Measurements from ENCODE around the gene RRP12. TPM values are rescaled to one million over a fixed set of nuclear protein-coding genes. Genes with fewer than 3 reads are reported as not detected.

RRP12 gene
- total RNA-seq, 6 experiments from 2014 or later: 6.7 to 23.2 (median 10.2) TPM

DNA sequence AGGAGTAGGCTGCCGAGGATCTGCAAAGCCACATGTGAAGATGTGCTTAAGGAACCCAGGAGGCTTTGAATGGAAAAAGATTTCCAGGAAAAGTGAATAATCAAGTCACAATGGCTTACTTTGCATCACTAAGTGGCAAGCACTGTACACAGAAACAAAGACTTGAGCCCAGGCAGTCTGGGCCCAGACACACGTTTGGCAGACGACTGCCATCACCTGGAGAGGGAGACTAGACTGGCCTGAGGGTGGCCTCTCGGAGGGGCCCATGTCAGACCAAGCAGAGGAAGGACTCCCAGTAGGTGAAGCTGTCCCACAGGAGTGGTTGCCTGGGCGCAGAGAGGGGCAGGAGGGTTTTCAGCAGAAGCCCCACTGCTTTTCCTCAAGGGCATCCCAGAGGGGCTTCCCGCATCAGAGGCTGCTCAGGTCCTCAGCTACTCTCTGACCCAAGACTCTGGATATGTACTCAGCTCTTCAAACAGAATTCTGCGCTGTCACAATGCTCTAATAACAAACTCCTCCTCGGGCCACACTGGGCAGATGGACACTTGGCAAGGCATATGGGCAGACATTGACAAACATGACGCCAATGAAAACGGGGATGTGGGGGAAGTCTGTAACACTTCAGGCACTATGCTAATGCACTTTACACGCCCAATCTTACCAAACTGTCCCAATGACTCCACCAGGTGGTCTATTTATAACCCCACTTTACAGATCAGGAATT is 38.7 kb downstream of the RRP12 start:
- peaks cover 0 to 4% (median 0%) of the 10 kb centered on the region in 4 donors for H3K36me3 ChIP-seq
- no peak for TF ChIP-seq POLR2A (IDR thresholded peaks at IDR 0.05)
- TF ChIP-seq, protein P1, sequence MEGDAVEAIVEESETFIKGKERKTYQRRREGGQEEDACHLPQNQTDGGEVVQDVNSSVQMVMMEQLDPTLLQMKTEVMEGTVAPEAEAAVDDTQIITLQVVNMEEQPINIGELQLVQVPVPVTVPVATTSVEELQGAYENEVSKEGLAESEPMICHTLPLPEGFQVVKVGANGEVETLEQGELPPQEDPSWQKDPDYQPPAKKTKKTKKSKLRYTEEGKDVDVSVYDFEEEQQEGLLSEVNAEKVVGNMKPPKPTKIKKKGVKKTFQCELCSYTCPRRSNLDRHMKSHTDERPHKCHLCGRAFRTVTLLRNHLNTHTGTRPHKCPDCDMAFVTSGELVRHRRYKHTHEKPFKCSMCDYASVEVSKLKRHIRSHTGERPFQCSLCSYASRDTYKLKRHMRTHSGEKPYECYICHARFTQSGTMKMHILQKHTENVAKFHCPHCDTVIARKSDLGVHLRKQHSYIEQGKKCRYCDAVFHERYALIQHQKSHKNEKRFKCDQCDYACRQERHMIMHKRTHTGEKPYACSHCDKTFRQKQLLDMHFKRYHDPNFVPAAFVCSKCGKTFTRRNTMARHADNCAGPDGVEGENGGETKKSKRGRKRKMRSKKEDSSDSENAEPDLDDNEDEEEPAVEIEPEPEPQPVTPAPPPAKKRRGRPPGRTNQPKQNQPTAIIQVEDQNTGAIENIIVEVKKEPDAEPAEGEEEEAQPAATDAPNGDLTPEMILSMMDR (IDR thresholded peaks at IDR 0.05): no peak
- WGBS (ENCODE audit: insufficient coverage, low coverage, low lambda C conversion rate, missing lambda C conversion rate): 57% methylated on average over 7 of the region's 11 CpGs
- intact Hi-C loops (cut with DNase I): no loop called here
- H3K4me3 ChIP-seq: no peak overlapping the region
- DNase-seq (no peak), ATAC-seq (peak in 2 of 4 donors; percentile 29 to 58)
- H3K4me1 ChIP-seq: peaks cover 0 to 3% (median 0%) of the 10 kb centered on the region in 4 donors
- H3K27ac ChIP-seq: no peak overlapping the region
- no peaks in the 10 kb centered on the region for H3K27me3 ChIP-seq
- no peaks in the 10 kb centered on the region for H3K9me3 ChIP-seq

DNA sequence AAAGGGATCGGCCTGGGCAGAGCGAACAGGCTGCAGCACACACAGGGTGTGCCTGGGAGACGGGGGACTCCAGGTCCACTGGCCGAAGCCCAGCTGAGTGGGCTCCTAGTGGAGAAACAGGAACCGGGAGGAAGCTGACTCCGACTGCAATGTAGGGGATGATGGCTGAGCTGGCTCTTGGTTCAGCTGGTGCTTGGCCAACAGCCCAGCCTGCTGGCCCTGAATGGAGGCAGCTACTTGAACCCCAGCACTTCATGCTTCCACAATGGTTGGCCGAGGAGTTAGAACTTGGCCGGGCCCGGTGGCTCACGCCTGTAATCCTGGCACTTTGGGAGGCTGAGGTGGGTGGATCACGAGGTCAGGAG is 39.6 kb downstream of the RRP12 start:
- H3K4me1 ChIP-seq: peaks cover 0 to 3% (median 0%) of the 10 kb centered on the region in 4 donors
- H3K4me3 ChIP-seq: no peak overlapping the region
- no peak for TF ChIP-seq POLR2A (IDR thresholded peaks at IDR 0.05)
- TF ChIP-seq, protein P1 (IDR thresholded peaks at IDR 0.05): no peak
- peak in 1 of 4 donors; percentile 4 for ATAC-seq
- no peaks in the 10 kb centered on the region for H3K9me3 ChIP-seq
- intact Hi-C loops (cut with DNase I): no loop called here
- H3K36me3 ChIP-seq: peaks cover 0 to 4% (median 0%) of the 10 kb centered on the region in 4 donors
- DNase-seq: no peak
- 93% methylated on average over 5 of the region's 11 CpGs for WGBS (ENCODE audit: insufficient coverage, low coverage, low lambda C conversion rate, missing lambda C conversion rate)
- H3K27ac ChIP-seq: no peak overlapping the region
- no peaks in the 10 kb centered on the region for H3K27me3 ChIP-seq

DNA sequence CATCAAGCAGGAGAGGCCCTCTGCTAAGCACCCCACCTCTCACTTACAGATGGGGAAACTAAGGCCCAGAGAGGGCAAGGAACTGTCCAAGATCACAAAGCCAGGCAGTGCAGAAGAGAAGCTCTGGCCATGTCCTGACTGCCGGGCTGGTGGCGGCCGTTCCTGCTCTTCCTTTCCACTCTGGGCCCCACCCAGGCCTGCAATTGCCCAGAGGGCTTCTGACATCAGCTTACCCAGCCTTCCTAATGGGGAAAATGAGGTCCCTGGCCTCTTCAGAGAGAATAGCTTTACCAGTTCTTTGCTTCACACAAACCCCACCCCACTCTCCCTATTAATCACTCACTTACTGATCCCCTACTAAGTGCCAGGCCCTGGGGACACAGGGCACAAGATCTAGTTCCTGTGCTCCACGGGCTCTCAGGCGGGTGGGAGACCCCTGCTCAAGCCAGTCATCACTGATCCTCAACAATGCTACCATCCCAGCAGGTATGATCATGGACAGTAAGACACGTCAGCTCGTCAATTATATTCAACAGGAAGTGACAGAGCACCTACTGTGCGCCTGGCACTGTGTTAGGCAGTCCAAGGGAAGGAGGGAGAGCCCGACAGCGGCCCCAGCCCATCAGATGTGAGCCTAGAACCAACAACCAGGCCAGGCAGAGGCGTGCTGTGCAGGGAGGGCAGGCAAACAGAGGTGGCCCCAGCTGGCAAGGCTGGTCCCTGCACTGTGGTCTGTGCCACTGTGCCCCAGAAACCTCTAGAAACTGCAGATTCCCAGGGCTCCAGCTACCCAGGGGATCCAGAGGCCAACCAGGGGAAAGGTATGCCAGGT is 40.2 kb downstream of the RRP12 start:
- Histone ChIP-seq H3K4me3 (no peak overlapping the region), H3K36me3 (peaks cover 0 to 4% (median 0%) of the 10 kb centered on the region in 4 donors), H3K27ac (no peak overlapping the region), H3K27me3 (no peaks in the 10 kb centered on the region), H3K9me3 (no peaks in the 10 kb centered on the region), H3K4me1 (peaks cover 0 to 3% (median 0%) of the 10 kb centered on the region in 4 donors)
- 96% methylated on average over 5 of the region's 11 CpGs for WGBS (ENCODE audit: insufficient coverage, low coverage, low lambda C conversion rate, missing lambda C conversion rate)
- ATAC-seq: no peak
- intact Hi-C loops (cut with DNase I): no loop called here
- DNase-seq: no peak
- TF ChIP-seq, protein P1 (IDR thresholded peaks at IDR 0.05): no peak
- no peak for TF ChIP-seq POLR2A (IDR thresholded peaks at IDR 0.05)

DNA sequence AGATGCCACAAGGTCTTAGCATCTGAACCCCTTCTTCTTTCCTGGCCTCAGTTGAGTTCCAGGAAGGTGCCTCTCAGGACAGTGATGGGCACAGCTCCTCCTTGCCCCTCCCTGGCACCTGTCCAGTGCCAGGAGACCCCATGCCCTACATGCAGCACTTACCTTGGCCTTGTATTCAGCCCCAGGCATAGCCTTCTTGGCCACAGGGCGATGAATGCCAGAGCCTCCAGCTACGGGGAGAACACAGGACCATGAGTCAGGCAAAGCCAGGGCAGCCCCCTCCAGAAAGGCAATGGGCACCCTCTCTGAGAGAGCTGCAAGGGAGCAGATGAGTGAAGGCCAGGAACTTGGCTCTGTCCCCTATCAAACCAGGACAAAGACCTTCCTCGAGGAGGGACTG is 42.4 kb downstream of the RRP12 start:
- intact Hi-C loops (cut with DNase I): no loop called here
- Histone ChIP-seq H3K27ac (no peak overlapping the region), H3K9me3 (no peaks in the 10 kb centered on the region), H3K36me3 (peaks cover 0 to 4% (median 0%) of the 10 kb centered on the region in 4 donors), H3K4me3 (no peak overlapping the region), H3K4me1 (peaks cover 0 to 3% (median 0%) of the 10 kb centered on the region in 4 donors), H3K27me3 (no peaks in the 10 kb centered on the region)
- DNase-seq (no peak), ATAC-seq (no peak)
- 38% methylated on average over 1 of the region's 3 CpGs for WGBS (ENCODE audit: insufficient coverage, low coverage, low lambda C conversion rate, missing lambda C conversion rate)
- TF ChIP-seq, protein P1 (IDR thresholded peaks at IDR 0.05): no peak
- TF ChIP-seq POLR2A (IDR thresholded peaks at IDR 0.05): no peak
